Stimulated activated naive CD8-positive, alpha-beta T cell treated with anti-CD3 and anti-CD28 coated beads, Interleukin-15, Interleukin-2, amounts not matched to agents 100 ng/mL and 50 ng/mL, for 24 hours (primary cell): ENCODE measurements around the gene CAPN3.

Source experiments
- H3K27ac Mint-ChIP-seq: one replicate; pipeline ENCODE4 v1.8.0; 2021; ENCODE audit warnings: mild to moderate bottlenecking, mixed read lengths
- H3K27me3 Mint-ChIP-seq: one replicate; pipeline ENCODE4 v1.8.0; 2021; ENCODE audit warnings: mixed read lengths
- H3K36me3 Mint-ChIP-seq: one replicate; pipeline ENCODE4 v1.8.0; 2021; ENCODE audit warnings: low read depth, mixed read lengths
- H3K4me1 Mint-ChIP-seq: one replicate; pipeline ENCODE4 v1.8.0; 2021; ENCODE audit warnings: low read depth, mixed read lengths
- H3K4me3 Mint-ChIP-seq: one replicate; pipeline ENCODE4 v1.8.0; 2021; ENCODE audit warnings: mild to moderate bottlenecking, mixed read lengths
- H3K9me3 Mint-ChIP-seq: one replicate; pipeline ENCODE4 v1.8.0; 2021; ENCODE audit warnings: mixed read lengths

Gene CAPN3

GRCh38 chr15:42395838-42396237 lies 36.5 kb downstream of the CAPN3 start:
- Mint-ChIP-seq H3K4me3 (no peak overlapping the region), H3K27ac (no peak overlapping the region)

DNA sequence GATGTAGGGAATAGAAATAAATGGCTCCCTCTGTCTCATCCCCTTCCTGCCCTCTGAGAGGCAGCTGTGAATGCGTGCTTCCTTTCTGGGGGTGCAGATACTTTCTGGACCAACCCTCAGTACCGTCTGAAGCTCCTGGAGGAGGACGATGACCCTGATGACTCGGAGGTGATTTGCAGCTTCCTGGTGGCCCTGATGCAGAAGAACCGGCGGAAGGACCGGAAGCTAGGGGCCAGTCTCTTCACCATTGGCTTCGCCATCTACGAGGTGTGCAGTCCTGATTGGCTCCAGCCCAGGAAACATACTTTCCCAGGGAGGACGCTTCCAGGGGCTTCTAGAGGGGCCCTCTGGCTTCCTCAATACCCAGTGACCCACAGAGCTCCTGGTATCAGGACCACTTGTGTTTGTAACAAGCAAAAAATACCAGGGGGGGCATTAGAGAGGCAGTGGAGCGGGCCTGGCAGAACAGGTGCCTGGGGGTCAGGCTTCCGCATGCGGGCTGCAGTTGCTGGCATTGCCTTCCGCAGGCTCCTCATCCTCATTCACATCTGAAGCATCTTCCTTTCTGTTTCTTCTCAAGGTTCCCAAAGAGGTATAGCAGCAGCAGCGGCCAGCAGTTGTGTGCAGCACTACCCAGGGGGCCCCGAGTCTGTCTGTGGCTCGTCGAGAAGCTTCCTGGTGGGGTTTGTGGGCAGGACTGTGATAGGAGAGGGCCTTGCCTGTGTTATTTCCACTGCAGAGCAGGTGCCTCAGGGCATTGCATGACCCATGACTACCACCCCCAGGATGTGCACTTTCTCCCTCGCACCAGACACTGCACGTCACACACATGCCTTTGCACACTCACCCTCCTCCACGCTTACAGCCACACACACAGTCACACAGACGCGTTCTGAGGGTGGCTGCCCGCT lies 42.5 kb downstream of the CAPN3 start:
- Mint-ChIP-seq H3K27ac (no peak overlapping the region), H3K27me3 (no peaks in the 10 kb centered on the region), H3K4me3 (no peak overlapping the region), H3K36me3 (no peaks in the 10 kb centered on the region), H3K9me3 (no peaks in the 10 kb centered on the region), H3K4me1 (no peaks in the 10 kb centered on the region)

More at GRCh38 chr15:42395838-42396237, 36.5 kb downstream of the CAPN3 start:
- Mint-ChIP-seq H3K36me3 (no peaks in the 10 kb centered on the region), H3K27me3 (no peaks in the 10 kb centered on the region), H3K9me3 (no peaks in the 10 kb centered on the region), H3K4me1 (no peaks in the 10 kb centered on the region)

DNA sequence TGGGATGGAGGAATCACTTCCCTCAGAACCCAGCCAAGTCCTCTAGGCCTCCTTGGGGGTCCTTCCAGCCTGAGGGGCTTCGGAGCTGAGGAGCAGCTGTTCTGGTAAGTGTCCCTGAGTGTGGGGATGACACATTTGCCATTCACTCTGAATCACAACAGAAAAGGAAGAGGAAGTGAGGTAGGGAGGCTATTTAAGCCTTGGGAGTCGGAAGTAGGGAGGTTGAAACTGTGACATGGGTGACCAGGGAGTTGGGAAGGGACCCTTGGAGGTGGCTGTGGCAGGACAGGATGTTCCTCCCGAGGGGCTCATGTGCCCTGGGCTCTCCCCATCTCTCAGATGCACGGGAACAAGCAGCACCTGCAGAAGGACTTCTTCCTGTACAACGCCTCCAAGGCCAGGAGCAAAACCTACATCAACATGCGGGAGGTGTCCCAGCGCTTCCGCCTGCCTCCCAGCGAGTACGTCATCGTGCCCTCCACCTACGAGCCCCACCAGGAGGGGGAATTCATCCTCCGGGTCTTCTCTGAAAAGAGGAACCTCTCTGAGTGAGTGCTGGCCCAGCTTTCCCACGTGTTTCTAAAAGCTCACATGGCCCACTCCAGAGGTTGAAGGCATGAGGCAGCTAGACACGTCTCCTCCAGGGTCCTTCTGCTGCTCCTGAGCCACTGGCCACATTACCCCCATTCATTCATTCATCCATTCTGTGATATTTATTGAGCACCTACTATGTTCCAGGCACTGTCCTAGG lies 43.3 kb downstream of the CAPN3 start:
- Mint-ChIP-seq H3K9me3 (no peaks in the 10 kb centered on the region), H3K36me3 (no peaks in the 10 kb centered on the region), H3K4me1 (no peaks in the 10 kb centered on the region), H3K27ac (no peak overlapping the region), H3K4me3 (no peak overlapping the region), H3K27me3 (no peaks in the 10 kb centered on the region)

GRCh38 chr15:42403389-42403788 lies 44.1 kb downstream of the CAPN3 start:
- H3K9me3 Mint-ChIP-seq: no peaks in the 10 kb centered on the region
- no peak overlapping the region for H3K4me3 Mint-ChIP-seq
- H3K36me3 Mint-ChIP-seq: no peaks in the 10 kb centered on the region
- no peaks in the 10 kb centered on the region for H3K4me1 Mint-ChIP-seq
- no peak overlapping the region for H3K27ac Mint-ChIP-seq
- H3K27me3 Mint-ChIP-seq: no peaks in the 10 kb centered on the region

DNA sequence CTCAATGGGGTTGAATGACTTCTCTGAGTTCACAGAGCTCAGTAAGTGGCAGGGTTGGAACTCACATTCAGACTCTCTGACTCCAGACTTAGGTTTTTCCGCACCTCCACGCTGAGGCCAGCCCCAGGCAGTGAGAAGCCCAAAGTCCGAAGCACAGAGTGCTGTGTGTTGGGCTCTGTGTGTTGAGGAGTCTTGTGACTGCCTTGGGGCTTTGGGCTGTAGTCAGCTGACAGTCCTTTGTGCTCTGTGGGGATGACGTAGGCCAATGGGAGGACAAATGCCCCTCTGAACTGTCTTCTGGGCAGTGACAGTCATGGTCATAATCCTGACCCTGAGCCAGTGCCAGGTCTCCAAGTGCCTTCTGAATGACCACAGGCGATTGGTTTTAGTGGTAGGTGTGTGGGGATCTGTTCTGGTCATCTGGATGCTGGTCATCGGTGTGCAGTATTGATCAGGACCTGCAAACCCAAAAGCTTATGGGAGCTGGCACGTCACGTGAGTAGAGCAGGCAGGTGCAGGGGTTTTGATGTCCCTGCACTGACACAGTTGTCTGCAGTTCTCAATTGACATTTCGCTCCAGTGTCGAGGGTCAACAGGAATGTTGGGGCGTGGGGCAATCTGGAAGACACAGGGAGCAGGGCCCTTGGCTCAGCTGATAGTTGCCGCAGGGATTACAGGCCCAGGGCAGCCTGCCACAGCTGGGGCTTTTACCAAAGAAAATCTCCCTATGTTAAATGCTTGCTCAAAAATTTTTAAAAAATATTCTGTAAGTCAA lies 45.3 kb downstream of the CAPN3 start:
- H3K4me1 Mint-ChIP-seq: no peaks in the 10 kb centered on the region
- H3K27ac Mint-ChIP-seq: no peak overlapping the region
- no peaks in the 10 kb centered on the region for H3K36me3 Mint-ChIP-seq
- no peaks in the 10 kb centered on the region for H3K9me3 Mint-ChIP-seq
- H3K27me3 Mint-ChIP-seq: no peaks in the 10 kb centered on the region
- no peak overlapping the region for H3K4me3 Mint-ChIP-seq

DNA sequence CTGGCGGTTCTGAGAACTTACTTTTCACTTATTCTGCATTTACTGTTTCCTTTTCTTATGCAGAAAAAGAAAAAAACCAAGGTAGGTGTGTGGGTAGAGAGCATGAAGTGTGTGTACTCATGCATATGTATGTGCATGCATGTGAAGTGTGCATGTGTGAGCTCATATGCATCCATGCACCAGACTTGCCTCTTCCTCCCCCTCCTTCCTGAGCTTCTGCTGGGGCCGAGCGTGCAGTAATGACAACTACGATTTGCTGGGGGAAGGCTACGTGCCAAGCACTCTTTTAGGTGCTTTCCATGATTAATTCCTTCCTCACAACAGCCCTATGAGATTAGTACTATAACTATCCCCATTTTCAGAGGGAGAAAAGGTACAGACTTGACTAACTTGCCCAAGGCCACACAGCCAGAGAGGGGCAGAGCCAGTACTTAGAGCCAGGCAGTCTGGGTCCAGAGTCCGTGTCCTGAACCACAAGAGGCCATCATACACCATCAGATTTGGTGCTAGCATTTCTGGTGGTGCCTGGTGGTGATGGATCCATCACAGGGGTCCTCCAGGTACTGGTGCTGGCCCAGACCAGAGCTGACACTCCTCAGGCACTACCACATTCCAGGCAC lies 46.7 kb downstream of the CAPN3 start:
- Mint-ChIP-seq H3K36me3 (no peaks in the 10 kb centered on the region), H3K4me1 (no peaks in the 10 kb centered on the region)

DNA sequence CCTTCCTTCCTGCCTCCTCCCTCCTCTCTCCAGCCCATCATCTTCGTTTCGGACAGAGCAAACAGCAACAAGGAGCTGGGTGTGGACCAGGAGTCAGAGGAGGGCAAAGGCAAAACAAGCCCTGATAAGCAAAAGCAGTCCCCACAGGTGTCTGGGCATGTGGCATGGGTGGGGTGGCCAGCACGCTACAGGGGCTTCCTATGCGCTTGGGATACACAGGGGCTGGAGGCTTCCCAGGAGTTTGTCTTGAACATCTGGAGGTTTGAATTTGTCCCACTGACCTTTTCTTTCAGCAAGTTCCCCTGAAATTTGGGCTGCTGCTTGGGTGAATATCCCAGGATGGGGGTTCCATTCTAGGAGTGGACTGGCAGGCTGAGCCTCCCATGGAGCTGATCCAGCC lies 48.9 kb downstream of the CAPN3 start:
- Mint-ChIP-seq H3K27ac (no peak overlapping the region), H3K4me3 (no peak overlapping the region), H3K27me3 (no peaks in the 10 kb centered on the region), H3K4me1 (no peaks in the 10 kb centered on the region), H3K9me3 (no peaks in the 10 kb centered on the region), H3K36me3 (peaks cover 7% of the 10 kb centered on the region)

More for the DNA sequence above, 46.7 kb downstream of the CAPN3 start:
- H3K27me3 Mint-ChIP-seq: no peaks in the 10 kb centered on the region
- no peak overlapping the region for H3K27ac Mint-ChIP-seq
- no peaks in the 10 kb centered on the region for H3K9me3 Mint-ChIP-seq
- H3K4me3 Mint-ChIP-seq: no peak overlapping the region

DNA sequence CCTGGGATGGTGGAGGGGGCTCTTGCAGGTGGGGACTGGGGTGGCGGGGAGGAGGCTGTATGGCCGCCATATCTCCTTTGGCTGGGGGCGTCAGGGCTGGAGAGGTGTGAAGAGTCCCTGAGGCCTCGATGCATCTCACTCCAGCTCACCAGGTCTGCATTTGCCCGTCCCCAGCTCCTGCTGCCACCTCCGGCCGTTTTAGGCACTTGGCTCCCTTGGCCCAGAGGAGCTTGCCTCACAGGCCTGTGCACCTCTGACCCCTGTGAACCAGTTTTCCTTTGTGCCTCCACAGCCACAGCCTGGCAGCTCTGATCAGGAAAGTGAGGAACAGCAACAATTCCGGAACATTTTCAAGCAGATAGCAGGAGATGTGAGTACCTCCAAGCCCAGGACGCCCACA lies 49.7 kb downstream of the CAPN3 start:
- Mint-ChIP-seq H3K27me3 (no peaks in the 10 kb centered on the region), H3K27ac (no peak overlapping the region), H3K9me3 (no peaks in the 10 kb centered on the region), H3K36me3 (peaks cover 9% of the 10 kb centered on the region), H3K4me1 (no peaks in the 10 kb centered on the region), H3K4me3 (no peak overlapping the region)

- Mint-ChIP-seq H3K4me1 (no peaks in the 10 kb centered on the region), H3K27me3 (no peaks in the 10 kb centered on the region), H3K36me3 (peaks cover 20% of the 10 kb centered on the region), H3K27ac (no peak overlapping the region), H3K4me3 (no peak overlapping the region), H3K9me3 (no peaks in the 10 kb centered on the region)
Observed at GRCh38 chr15:42411884-42412283, 52.6 kb downstream of the CAPN3 start.

DNA sequence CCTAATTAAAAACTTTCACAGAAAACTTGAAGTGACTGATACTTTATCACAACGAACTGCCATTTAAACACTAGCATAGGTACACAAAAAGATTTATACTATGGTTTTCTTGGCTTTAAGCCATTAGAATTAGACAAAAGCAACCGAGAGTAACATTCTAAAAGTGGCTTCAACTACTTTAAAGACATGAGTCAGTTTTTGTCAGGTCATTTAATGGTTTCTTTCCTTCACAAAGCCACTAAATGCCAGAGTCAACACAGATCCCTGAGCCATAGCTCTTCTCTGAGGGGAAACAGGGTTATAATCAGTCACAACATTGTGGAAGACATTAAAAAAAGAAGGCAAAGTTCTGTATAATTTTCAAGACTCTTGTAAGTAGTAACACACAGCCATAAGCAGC lies 54.6 kb downstream of the CAPN3 start:
- Mint-ChIP-seq H3K27ac (no peak overlapping the region), H3K36me3 (peaks cover 31% of the 10 kb centered on the region), H3K4me1 (no peaks in the 10 kb centered on the region)

DNA sequence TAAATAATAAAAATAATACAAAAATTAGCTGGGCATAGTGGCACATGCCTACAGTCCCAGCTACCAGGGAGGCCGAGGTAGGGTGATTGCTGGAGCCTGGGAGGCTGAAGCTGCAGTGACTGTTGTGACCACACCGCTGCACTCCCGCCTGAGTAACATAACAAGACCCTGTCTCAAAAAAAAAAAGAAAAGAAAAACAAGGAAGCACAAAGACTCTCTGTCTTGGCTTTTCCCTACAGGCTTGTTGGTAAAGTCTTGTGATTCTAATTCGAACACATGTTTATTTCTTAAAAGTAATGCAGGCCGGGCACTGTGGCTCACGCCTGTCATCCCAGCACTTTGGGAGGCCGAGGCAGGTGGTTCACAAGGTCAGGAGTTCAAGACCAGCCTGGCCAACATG lies 60.1 kb downstream of the CAPN3 start:
- peaks cover 53% of the 10 kb centered on the region for H3K36me3 Mint-ChIP-seq
- no peak overlapping the region for H3K27ac Mint-ChIP-seq
- no peaks in the 10 kb centered on the region for H3K27me3 Mint-ChIP-seq
- no peaks in the 10 kb centered on the region for H3K9me3 Mint-ChIP-seq
- no peak overlapping the region for H3K4me3 Mint-ChIP-seq
- H3K4me1 Mint-ChIP-seq: no peaks in the 10 kb centered on the region

More for the DNA sequence above, 54.6 kb downstream of the CAPN3 start:
- H3K4me3 Mint-ChIP-seq: no peak overlapping the region
- no peaks in the 10 kb centered on the region for H3K27me3 Mint-ChIP-seq
- no peaks in the 10 kb centered on the region for H3K9me3 Mint-ChIP-seq

DNA sequence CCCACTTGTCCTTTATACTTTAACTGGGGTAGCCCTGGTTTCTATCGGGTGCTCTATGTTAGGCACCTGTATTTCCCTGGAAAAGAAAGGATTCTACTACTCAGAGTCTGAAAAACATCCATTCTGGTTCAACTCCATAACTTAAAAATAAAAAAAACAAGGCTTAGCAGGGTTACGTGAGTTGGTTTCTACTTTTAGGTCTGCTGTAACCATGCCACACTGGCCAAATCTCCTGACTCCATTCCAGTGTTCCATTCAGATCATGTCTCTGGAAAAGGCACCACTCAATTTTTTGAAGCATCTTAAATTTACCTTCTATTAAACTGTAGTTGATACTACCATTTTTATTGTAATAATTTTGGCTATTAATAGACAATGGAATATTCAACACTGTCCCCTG lies 62.1 kb downstream of the CAPN3 start:
- no peaks in the 10 kb centered on the region for H3K27me3 Mint-ChIP-seq
- H3K27ac Mint-ChIP-seq: no peak overlapping the region
- H3K36me3 Mint-ChIP-seq: peaks cover 66% of the 10 kb centered on the region
- no peaks in the 10 kb centered on the region for H3K9me3 Mint-ChIP-seq
- no peak overlapping the region for H3K4me3 Mint-ChIP-seq
- H3K4me1 Mint-ChIP-seq: no peaks in the 10 kb centered on the region

GRCh38 chr15:42427429-42428223 lies 68.3 kb downstream of the CAPN3 start:
- no peaks in the 10 kb centered on the region for H3K9me3 Mint-ChIP-seq
- H3K4me1 Mint-ChIP-seq: peaks cover 21% of the 10 kb centered on the region
- no peaks in the 10 kb centered on the region for H3K27me3 Mint-ChIP-seq
- H3K27ac Mint-ChIP-seq: peak overlapping the region; percentile 83
- no peak overlapping the region for H3K4me3 Mint-ChIP-seq
- H3K36me3 Mint-ChIP-seq: peaks cover 63% of the 10 kb centered on the region
